Activated T-cell treated with anti-CD3 and anti-CD28 coated beads for 24 hours (primary cell): ENCODE measurements around the gene DEPDC1B.
"Not testable (repeated sequence)": the region's sequence is repeated elsewhere in the genome, so short reads cannot be mapped to it uniquely, and the experiment has no call there.

Source experiments
- DNase-seq: peaks from one replicate; pipeline ENCODE4 v3.0.0-alpha.2; 2020; ENCODE audit warnings: low read depth

The DEPDC1B gene

GRCh38 chr5:60584304-60584703 is 115.7 kb downstream of the DEPDC1B start:
- no peak for DNase-seq

GRCh38 chr5:60583616-60584015 is 116.3 kb downstream of the DEPDC1B start:
- DNase-seq = no peak

- DNase-seq = no peak
Measured at GRCh38 chr5:60578315-60578714, 121.7 kb downstream of the DEPDC1B start.

GRCh38 chr5:60577116-60577515 is 122.8 kb downstream of the DEPDC1B start:
- no peak for DNase-seq

- DNase-seq = no peak
Measured at GRCh38 chr5:60576425-60576824, 123.5 kb downstream of the DEPDC1B start.

GRCh38 chr5:60568646-60569045 is 131.3 kb downstream of the DEPDC1B start:
- DNase-seq = no peak

- no peak for DNase-seq
Measured at GRCh38 chr5:60563696-60564324, 136.2 kb downstream of the DEPDC1B start.

GRCh38 chr5:60553291-60553690 is 146.7 kb downstream of the DEPDC1B start:
- not testable (repeated sequence) for DNase-seq

- DNase-seq = no peak
Measured at GRCh38 chr5:60551829-60552228, 148.1 kb downstream of the DEPDC1B start.

- DNase-seq = no peak
Measured at GRCh38 chr5:60551250-60551649, 148.7 kb downstream of the DEPDC1B start.

GRCh38 chr5:60550311-60550710 is 149.7 kb downstream of the DEPDC1B start:
- DNase-seq = no peak

- DNase-seq = no peak
Measured at GRCh38 chr5:60549841-60550240, 150.1 kb downstream of the DEPDC1B start.
